Measurements from ENCODE around the gene PPP1R12C.

The PPP1R12C gene

GRCh38 chr19:55091955-55092354, 25.5 kb downstream of the PPP1R12C start:
- DNase-seq: no peak

- DNase-seq: no peak
Observed at GRCh38 chr19:55091126-55091910, 26.1 kb downstream of the PPP1R12C start.

- DNase-seq: no peak
Observed at GRCh38 chr19:55090564-55090963, 26.9 kb downstream of the PPP1R12C start.

GRCh38 chr19:55089342-55089944, 28.0 kb downstream of the PPP1R12C start:
- DNase-seq: no peak

- DNase-seq: peak in 47 of 58 donors; percentile 6 to 79 (median 23)
Observed at GRCh38 chr19:55088543-55089341, 28.7 kb downstream of the PPP1R12C start.

- DNase-seq: no peak
Observed at GRCh38 chr19:55088021-55088451, 29.4 kb downstream of the PPP1R12C start.

GRCh38 chr19:55087542-55087901, 29.9 kb downstream of the PPP1R12C start:
- no peak for DNase-seq

- peak in 55 of 58 donors; percentile 11 to 89 (median 63) for DNase-seq
Observed at GRCh38 chr19:55086730-55087541, 30.5 kb downstream of the PPP1R12C start.

- DNase-seq: no peak
Observed at GRCh38 chr19:55085923-55086715, 31.3 kb downstream of the PPP1R12C start.

GRCh38 chr19:55084416-55084815, 33.0 kb downstream of the PPP1R12C start:
- DNase-seq: no peak

GRCh38 chr19:55083004-55083850, 34.2 kb downstream of the PPP1R12C start:
- no peak for DNase-seq

- no peak for DNase-seq
Observed at GRCh38 chr19:55082020-55082851, 35.2 kb downstream of the PPP1R12C start.

- no peak for DNase-seq
Observed at GRCh38 chr19:55081770-55082019, 35.7 kb downstream of the PPP1R12C start.

- peak in 8 of 58 donors; percentile 1 to 23 (median 10) for DNase-seq
Observed at GRCh38 chr19:55080968-55081769, 36.3 kb downstream of the PPP1R12C start.

GRCh38 chr19:55080121-55080967, 37.1 kb downstream of the PPP1R12C start:
- DNase-seq: peak in 10 of 58 donors; percentile 4 to 50 (median 17)

- DNase-seq: no peak
Observed at GRCh38 chr19:55079400-55080038, 37.9 kb downstream of the PPP1R12C start.
